ENCODE measurements around the gene SLC25A13.

- TF ChIP-seq CTCF (IDR thresholded peaks at IDR 0.05) (no peak), POLR2A (IDR thresholded peaks at IDR 0.05) (no peak)
Observed at GRCh38 chr7:96347471-96347870, 25.6 kb upstream of the SLC25A13 start.
